ENCODE results near the gene COQ2. TPM values are rescaled to one million over a fixed set of nuclear protein-coding genes. Genes with fewer than 3 reads are reported as not detected.

COQ2 gene
- total and polyA plus RNA-seq, 8 donors: 13.0 to 17.9 (median 16.0) TPM

DNA sequence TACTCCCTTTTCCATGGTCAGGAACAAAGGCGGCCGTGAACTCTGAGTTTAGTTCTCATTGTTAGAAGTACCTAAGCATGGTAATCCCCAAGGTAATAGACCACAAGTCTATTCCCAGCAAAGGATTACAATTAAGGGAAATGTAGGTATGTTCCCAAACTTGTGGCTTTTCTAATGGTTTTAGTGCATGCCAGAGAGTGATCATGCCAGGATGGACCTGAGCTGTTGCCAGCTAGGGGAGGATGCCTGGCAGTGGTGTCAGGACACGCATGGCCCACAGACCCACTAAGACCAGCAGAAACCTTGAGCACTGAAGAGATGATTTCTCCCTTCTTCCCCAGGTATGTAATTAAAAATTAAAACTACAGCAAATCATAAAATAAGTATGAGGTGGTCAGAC is 60.8 kb downstream of the COQ2 start:
- Histone ChIP-seq H3K36me3 (no peaks in the 10 kb centered on the region), H3K27ac (no peak overlapping the region), H3K27me3 (no peaks in the 10 kb centered on the region), H3K9me3 (no peaks in the 10 kb centered on the region), H3K4me3 (no peak overlapping the region), H3K4me1 (peaks cover 0 to 15% of the 10 kb centered on the region in 2 donors)
- no peak for ATAC-seq
- TF ChIP-seq, protein P1, sequence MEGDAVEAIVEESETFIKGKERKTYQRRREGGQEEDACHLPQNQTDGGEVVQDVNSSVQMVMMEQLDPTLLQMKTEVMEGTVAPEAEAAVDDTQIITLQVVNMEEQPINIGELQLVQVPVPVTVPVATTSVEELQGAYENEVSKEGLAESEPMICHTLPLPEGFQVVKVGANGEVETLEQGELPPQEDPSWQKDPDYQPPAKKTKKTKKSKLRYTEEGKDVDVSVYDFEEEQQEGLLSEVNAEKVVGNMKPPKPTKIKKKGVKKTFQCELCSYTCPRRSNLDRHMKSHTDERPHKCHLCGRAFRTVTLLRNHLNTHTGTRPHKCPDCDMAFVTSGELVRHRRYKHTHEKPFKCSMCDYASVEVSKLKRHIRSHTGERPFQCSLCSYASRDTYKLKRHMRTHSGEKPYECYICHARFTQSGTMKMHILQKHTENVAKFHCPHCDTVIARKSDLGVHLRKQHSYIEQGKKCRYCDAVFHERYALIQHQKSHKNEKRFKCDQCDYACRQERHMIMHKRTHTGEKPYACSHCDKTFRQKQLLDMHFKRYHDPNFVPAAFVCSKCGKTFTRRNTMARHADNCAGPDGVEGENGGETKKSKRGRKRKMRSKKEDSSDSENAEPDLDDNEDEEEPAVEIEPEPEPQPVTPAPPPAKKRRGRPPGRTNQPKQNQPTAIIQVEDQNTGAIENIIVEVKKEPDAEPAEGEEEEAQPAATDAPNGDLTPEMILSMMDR (IDR thresholded peaks at IDR 0.05): no peak
- intact Hi-C loops (cut with DNase I): no loop called here
- no peak for DNase-seq

DNA sequence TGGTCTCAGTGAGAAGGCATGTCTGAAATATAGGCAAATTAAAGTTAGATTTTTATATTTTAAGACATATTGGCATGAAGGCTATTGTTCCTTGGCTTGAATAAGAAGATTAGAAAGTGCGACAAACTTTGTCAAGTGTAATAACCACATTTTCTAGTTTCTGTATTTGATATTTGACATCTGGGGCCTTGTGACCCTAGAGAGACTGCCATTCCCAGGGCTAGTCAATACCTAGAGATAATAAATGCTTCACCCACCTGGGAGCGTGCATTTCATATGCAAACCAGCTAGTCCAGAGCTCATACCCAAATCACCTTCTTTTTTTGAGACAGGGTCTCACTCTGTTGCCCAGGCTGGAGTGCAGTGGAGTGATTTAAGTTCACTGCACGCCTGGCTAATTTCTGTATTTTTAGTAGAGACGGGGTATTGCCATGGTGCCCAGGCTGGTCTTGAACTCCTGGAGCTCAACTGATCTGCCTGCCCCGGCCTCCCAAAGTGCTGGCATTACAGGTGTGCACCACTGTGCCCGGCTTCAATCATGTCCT is 62.6 kb downstream of the COQ2 start:
- ATAC-seq (no peak), DNase-seq (no peak)
- no peaks in the 10 kb centered on the region for H3K9me3 ChIP-seq
- intact Hi-C loops (cut with DNase I): no loop called here
- H3K27me3 ChIP-seq: no peaks in the 10 kb centered on the region
- H3K4me3 ChIP-seq: no peak overlapping the region
- H3K27ac ChIP-seq: no peak overlapping the region
- no peaks in the 10 kb centered on the region for H3K36me3 ChIP-seq
- TF ChIP-seq, protein P1 (IDR thresholded peaks at IDR 0.05): no peak
- peaks cover 0 to 29% of the 10 kb centered on the region in 2 donors for H3K4me1 ChIP-seq

DNA sequence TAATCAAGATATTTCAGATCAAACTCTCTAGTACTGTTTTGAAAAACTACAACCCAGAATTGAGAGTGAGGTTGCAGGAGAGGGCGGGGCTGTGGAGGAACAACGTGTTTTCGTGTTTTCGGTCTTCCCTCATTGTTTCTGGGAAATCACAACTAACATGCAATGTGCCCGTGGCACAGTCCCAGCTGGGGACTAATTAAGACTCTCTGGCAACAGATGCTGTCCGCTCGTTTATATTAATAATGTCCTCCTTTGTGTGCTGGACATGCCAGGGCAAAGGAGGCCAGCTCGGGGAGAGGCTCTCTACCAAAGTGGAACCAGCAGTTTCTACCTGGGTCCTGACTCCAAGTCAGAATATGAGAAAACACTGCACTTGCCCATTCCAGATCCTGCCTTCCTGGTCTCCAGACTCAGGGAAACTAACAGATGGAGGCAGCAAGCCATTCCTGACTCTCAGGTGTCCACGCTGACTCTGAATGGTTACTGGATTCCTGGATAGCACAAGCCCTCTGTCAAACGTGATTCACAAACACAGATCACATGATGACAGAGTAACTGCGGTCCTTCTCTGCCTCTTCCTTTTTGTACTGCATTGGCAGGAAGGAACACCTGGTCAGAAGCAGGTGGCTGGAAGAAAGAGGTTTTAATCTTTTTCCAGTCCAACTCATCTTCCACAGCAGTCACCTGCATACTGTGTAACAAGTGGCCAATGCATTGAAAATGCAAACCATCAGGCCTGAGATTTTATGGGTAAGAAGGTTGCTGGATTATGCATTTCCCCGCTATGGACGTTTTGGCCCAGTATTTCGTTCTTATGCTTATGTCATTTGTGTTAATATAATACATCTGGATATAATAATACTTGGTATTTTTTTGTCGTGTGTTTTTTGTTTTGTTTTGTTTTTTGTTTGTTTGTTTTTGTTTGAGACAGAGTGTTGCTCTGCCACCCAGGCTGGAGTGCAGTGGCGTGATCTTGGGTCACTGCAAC is 65.0 kb downstream of the COQ2 start:
- Histone ChIP-seq H3K27me3 (no peaks in the 10 kb centered on the region), H3K4me1 (peaks cover 0 to 41% of the 10 kb centered on the region in 2 donors), H3K9me3 (no peaks in the 10 kb centered on the region), H3K27ac (peak overlapping the region in 1 of 2 donors; percentile 93), H3K4me3 (no peak overlapping the region), H3K36me3 (no peaks in the 10 kb centered on the region)
- DNase-seq (no peak), ATAC-seq (peak; percentile 37)
- TF ChIP-seq, protein P1 (IDR thresholded peaks at IDR 0.05): no peak
- intact Hi-C loops (cut with DNase I): no loop called here

DNA sequence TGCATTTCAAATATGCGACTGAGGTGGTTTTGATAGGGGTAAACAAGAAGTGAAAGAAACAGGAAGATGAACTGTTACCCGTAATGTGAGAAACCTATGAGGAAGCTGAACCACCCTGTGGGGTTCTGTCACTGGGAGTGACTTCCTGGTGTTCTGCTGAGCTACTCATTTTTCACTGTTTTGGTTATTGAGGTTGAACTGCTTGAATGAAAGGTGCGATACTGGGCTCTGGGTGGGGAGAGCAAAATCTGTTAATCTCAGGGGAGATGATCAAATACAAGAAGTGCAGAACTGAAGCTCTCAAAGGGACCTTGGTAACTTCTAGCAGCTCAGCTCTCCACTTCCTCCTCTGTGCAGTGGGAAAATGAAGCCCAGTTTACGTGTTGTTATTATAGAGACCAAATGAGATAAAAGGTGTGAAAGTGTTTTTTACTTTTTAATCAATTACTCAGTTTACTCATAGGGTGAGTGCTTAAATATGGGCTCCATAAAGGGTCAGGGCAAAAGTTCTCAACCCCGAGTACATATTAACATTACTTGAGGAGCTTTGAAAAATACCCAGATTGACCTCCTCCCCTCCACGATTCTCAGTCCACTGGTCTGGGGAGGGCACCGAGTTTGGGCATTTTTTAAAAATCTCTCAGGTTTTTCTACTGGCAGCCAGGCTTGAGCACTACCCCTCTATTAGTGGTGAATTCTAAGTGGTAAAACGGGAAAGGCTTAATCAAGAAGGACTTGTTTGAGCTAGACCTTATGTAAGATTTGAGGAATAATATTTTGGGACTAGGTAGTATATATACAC is 66.7 kb downstream of the COQ2 start:
- DNase-seq (peak in 1 of 4 donors; percentile 41), ATAC-seq (peak; percentile 79)
- Histone ChIP-seq H3K27me3 (no peaks in the 10 kb centered on the region), H3K27ac (peak overlapping the region; percentile 60 to 93), H3K4me3 (no peak overlapping the region), H3K9me3 (no peaks in the 10 kb centered on the region), H3K36me3 (no peaks in the 10 kb centered on the region), H3K4me1 (peaks cover 0 to 42% of the 10 kb centered on the region in 2 donors)
- intact Hi-C loops (cut with DNase I): no loop called here
- TF ChIP-seq, protein P1 (IDR thresholded peaks at IDR 0.05): no peak
